ENCODE data around the gene LRMDA.

- TF ChIP-seq, protein P1, sequence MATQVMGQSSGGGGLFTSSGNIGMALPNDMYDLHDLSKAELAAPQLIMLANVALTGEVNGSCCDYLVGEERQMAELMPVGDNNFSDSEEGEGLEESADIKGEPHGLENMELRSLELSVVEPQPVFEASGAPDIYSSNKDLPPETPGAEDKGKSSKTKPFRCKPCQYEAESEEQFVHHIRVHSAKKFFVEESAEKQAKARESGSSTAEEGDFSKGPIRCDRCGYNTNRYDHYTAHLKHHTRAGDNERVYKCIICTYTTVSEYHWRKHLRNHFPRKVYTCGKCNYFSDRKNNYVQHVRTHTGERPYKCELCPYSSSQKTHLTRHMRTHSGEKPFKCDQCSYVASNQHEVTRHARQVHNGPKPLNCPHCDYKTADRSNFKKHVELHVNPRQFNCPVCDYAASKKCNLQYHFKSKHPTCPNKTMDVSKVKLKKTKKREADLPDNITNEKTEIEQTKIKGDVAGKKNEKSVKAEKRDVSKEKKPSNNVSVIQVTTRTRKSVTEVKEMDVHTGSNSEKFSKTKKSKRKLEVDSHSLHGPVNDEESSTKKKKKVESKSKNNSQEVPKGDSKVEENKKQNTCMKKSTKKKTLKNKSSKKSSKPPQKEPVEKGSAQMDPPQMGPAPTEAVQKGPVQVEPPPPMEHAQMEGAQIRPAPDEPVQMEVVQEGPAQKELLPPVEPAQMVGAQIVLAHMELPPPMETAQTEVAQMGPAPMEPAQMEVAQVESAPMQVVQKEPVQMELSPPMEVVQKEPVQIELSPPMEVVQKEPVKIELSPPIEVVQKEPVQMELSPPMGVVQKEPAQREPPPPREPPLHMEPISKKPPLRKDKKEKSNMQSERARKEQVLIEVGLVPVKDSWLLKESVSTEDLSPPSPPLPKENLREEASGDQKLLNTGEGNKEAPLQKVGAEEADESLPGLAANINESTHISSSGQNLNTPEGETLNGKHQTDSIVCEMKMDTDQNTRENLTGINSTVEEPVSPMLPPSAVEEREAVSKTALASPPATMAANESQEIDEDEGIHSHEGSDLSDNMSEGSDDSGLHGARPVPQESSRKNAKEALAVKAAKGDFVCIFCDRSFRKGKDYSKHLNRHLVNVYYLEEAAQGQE (IDR thresholded peaks at IDR 0.05; ENCODE audit: low read depth): no peak
- TF ChIP-seq EZH2 (IDR thresholded peaks at IDR 0.05): no peak
- TF ChIP-seq, protein P2, sequence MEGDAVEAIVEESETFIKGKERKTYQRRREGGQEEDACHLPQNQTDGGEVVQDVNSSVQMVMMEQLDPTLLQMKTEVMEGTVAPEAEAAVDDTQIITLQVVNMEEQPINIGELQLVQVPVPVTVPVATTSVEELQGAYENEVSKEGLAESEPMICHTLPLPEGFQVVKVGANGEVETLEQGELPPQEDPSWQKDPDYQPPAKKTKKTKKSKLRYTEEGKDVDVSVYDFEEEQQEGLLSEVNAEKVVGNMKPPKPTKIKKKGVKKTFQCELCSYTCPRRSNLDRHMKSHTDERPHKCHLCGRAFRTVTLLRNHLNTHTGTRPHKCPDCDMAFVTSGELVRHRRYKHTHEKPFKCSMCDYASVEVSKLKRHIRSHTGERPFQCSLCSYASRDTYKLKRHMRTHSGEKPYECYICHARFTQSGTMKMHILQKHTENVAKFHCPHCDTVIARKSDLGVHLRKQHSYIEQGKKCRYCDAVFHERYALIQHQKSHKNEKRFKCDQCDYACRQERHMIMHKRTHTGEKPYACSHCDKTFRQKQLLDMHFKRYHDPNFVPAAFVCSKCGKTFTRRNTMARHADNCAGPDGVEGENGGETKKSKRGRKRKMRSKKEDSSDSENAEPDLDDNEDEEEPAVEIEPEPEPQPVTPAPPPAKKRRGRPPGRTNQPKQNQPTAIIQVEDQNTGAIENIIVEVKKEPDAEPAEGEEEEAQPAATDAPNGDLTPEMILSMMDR (IDR thresholded peaks at IDR 0.05 in 2 of 3, conservative IDR thresholded peaks at IDR 0.05 in 1 of 3; ENCODE audit: borderline replicate concordance in 1 of 3, insufficient read depth in 1 of 3, low read depth in 2 of 3, low read length in 2 of 3): no peak
- no peak for TF ChIP-seq TCF7L2 (IDR thresholded peaks at IDR 0.05; ENCODE audit: borderline replicate concordance, extremely low read depth, insufficient read depth, insufficient read length)
- TF ChIP-seq MAX (IDR thresholded peaks at IDR 0.05): no peak
- TF ChIP-seq ZBTB33 (IDR thresholded peaks at IDR 0.05; ENCODE audit: extremely low read depth, insufficient replicate concordance, low read length): no peak
- no peak for TF ChIP-seq JUND (IDR thresholded peaks at IDR 0.05)
Measured at GRCh38 chr10:76548716-76549115, 1117.3 kb downstream of the LRMDA start.

All from HCT116 (cell line).